ENCODE results near the gene YAF2.

GRCh38 chr12:42187799-42188198 is 50.2 kb downstream of the YAF2 start:
- no peak for TF ChIP-seq CTCF (IDR thresholded peaks at IDR 0.05; ENCODE audit: borderline replicate concordance, extremely low read depth, low read length, poor library complexity, severe bottlenecking)
- TF ChIP-seq EZH2 (IDR thresholded peaks at IDR 0.05; ENCODE audit: borderline replicate concordance, low read depth, low read length, severe bottlenecking): no peak

Measured in DND-41 (cell line).